GM23338 (cell line): Measurements from ENCODE around the gene RNASEH2A. TPM values are rescaled to one million over a fixed set of nuclear protein-coding genes. Genes with fewer than 3 reads are reported as not detected.
A peak's percentile ranks its signal among the peaks of the same experiment; 100 is the strongest.

Experiments used
- ATAC-seq: fragments of 200-7000 bp; cut with Tn5 transposase; 3 replicates; pipeline ENCODE4 v1.9.1; 2020
- DNase-seq: peaks from one replicate; pipeline ENCODE4 v3.0.0-alpha.2; 2015; ENCODE audit warnings: low spot score
- H2AFZ ChIP-seq: fragments of 200-600 bp; sonication (generic); 2 replicates; pipeline ENCODE4 v1.8.0; 2016; ENCODE audit warnings: antibody characterized with exemption, mild to moderate bottlenecking, moderate library complexity
- H3F3A ChIP-seq: fragments of 200-600 bp; sonication (generic); replicated peaks from 2 replicates; pipeline ENCODE4 v1.8.0; 2017; ENCODE audit warnings: antibody characterized with exemption, mixed run types, low read depth
- H3K27ac ChIP-seq: fragments of 200-600 bp; sonication (generic); 2 replicates; pipeline ENCODE4 v1.6.1; 2016; ENCODE audit warnings: low read depth
- H3K27me3 ChIP-seq: fragments of 200-600 bp; sonication (generic); 2 replicates; pipeline ENCODE4 v1.8.0; 2016; ENCODE audit warnings: mild to moderate bottlenecking, mixed run types, moderate library complexity; ENCODE audit not compliant: insufficient read depth
- H3K36me3 ChIP-seq: fragments of 200-600 bp; sonication (generic); 2 replicates; pipeline ENCODE4 v1.8.0; 2016; ENCODE audit warnings: mild to moderate bottlenecking; ENCODE audit not compliant: insufficient read depth
- H3K4me1 ChIP-seq: fragments of 200-600 bp; sonication (generic); 2 replicates; pipeline ENCODE4 v1.8.0; 2016; ENCODE audit warnings: mild to moderate bottlenecking, moderate library complexity; ENCODE audit not compliant: insufficient read depth
- H3K4me2 ChIP-seq: fragments of 200-600 bp; sonication (generic); 2 replicates; pipeline ENCODE4 v1.7.1; 2017; ENCODE audit warnings: mixed run types
- H3K4me3 ChIP-seq: fragments of 200-600 bp; sonication (generic); 2 replicates; pipeline ENCODE4 v1.6.1; 2016; ENCODE audit warnings: mixed run types
- H3K79me2 ChIP-seq: fragments of 200-600 bp; sonication (generic); replicated peaks from 2 replicates; pipeline ENCODE4 v1.8.0; 2017; ENCODE audit warnings: mild to moderate bottlenecking; ENCODE audit not compliant: insufficient read depth
- H3K9me2 ChIP-seq: fragments of 200-600 bp; sonication (generic); 2 replicates; pipeline ENCODE4 v1.8.0; 2017; ENCODE audit not compliant: insufficient read depth
- H4K20me1 ChIP-seq: fragments of 200-600 bp; sonication (generic); replicated peaks from 2 replicates; pipeline ENCODE4 v1.8.0; 2017; ENCODE audit warnings: mild to moderate bottlenecking; ENCODE audit not compliant: insufficient read depth
- H3K27ac Mint-ChIP-seq: 2 replicates; pipeline ENCODE4 v1.8.0; 2020; ENCODE audit warnings: inconsistent platforms, mild to moderate bottlenecking, moderate library complexity, mixed read lengths
- H3K27me3 Mint-ChIP-seq: 3 replicates; pipeline ENCODE4 v1.8.0; 2022; ENCODE audit warnings: low read depth, mild to moderate bottlenecking, moderate library complexity, mixed read lengths, inconsistent platforms; ENCODE audit not compliant: insufficient read depth, poor library complexity
- H3K36me3 Mint-ChIP-seq: 3 replicates; pipeline ENCODE4 v1.8.0; 2021; ENCODE audit warnings: low read depth, mild to moderate bottlenecking, inconsistent platforms, moderate library complexity, mixed read lengths
- H3K4me1 Mint-ChIP-seq: 3 replicates; pipeline ENCODE4 v1.8.0; 2020; ENCODE audit warnings: mild to moderate bottlenecking, inconsistent platforms, mixed read lengths
- H3K4me3 Mint-ChIP-seq: 3 replicates; pipeline ENCODE4 v1.8.0; 2021; ENCODE audit warnings: moderate library complexity, mild to moderate bottlenecking, inconsistent platforms, mixed read lengths
- H3K9me3 Mint-ChIP-seq: 3 replicates; pipeline ENCODE4 v1.8.0; 2020; ENCODE audit warnings: moderate library complexity, mild to moderate bottlenecking, inconsistent platforms, mixed read lengths
- CREB1 ChIP-seq: fragments of 250-450 bp; sonication (Bioruptor Pico); IDR thresholded peaks from 2 replicates; pipeline ENCODE4 v1.5.0; 2020; ENCODE audit warnings: low read depth, mild to moderate bottlenecking, moderate library complexity
- CTCF ChIP-seq, 2 experiments: fragments of 200-600 bp in 1 of 2; sonication (generic) in 1 of 2; conservative IDR thresholded peaks; 2 replicates each; pipeline versions ENCODE4 v1.5.1 to v1.6.1; 2016 to 2017; ENCODE audit warnings: antibody characterized with exemption in 2 of 2, low read depth in 2 of 2, mild to moderate bottlenecking in 2 of 2, moderate library complexity in 1 of 2
- EZH2phosphoT487 ChIP-seq: fragments of 200-600 bp; sonication (generic); IDR thresholded peaks from one replicate; pipeline ENCODE4 v1.8.1; 2018; ENCODE audit warnings: antibody characterized with exemption; ENCODE audit not compliant: unreplicated experiment
- JUNB ChIP-seq: IDR thresholded peaks from one replicate; pipeline ENCODE4 v1.6.1; 2016; ENCODE audit warnings: antibody characterized with exemption; ENCODE audit not compliant: unreplicated experiment
- NANOG ChIP-seq: IDR thresholded peaks from 2 replicates; pipeline ENCODE4 v1.6.1; 2016; ENCODE audit warnings: antibody characterized with exemption, borderline replicate concordance
- POLR2AphosphoS5 ChIP-seq: IDR thresholded peaks from 2 replicates; pipeline ENCODE4 v1.6.1; 2016; ENCODE audit warnings: antibody characterized with exemption, low read depth
- ZNF331 ChIP-seq: fragments of 250-450 bp; sonication (Bioruptor Pico); IDR thresholded peaks from 2 replicates; pipeline ENCODE4 v1.5.0; 2020; ENCODE audit warnings: low read depth, mild to moderate bottlenecking, moderate library complexity
- ZNF462 ChIP-seq: fragments of 250-450 bp; sonication (Bioruptor Pico); IDR thresholded peaks from 2 replicates; pipeline ENCODE4 v1.5.0; 2020; ENCODE audit warnings: mild to moderate bottlenecking, moderate library complexity
- polyA plus RNA-seq: library from polyadenylated mRNA; unstranded; fragments of >200 nt; fragmentation: Nextera tagmentation; extraction: Ambion mirVana; gene quantifications from 2 replicates; pipeline ENCODE4 v1.2.1, GENCODE V29; 2016
- total RNA-seq: library from RNA; depleted of rRNA; stranded (reverse); fragments of >200 nt; shearing (Covaris generic); gene quantifications from 2 replicates; pipeline ENCODE4 v1.2.3, GENCODE V29; 2014

Gene RNASEH2A
- total and polyA plus RNA-seq, 2 experiments from 2014 or later, result 39.4 to 68.2 TPM

GRCh38 chr19:12792853-12793289, 13.5 kb upstream of the RNASEH2A start:
- Histone ChIP-seq H3K4me2 (peak overlapping the region; percentile 96), H3K27ac (peak overlapping the region; percentile 90), H3K79me2 (no peaks in the 10 kb centered on the region), H3K4me1 (peaks cover 40% of the 10 kb centered on the region), H2AFZ (no peak overlapping the region), H3F3A (peaks cover 35% of the 10 kb centered on the region), H3K36me3 (no peaks in the 10 kb centered on the region), H3K4me3 (peak overlapping the region; percentile 83), H3K9me2 (no peaks in the 10 kb centered on the region), H4K20me1 (no peaks in the 10 kb centered on the region), H3K27me3 (peaks cover 27% of the 10 kb centered on the region)
- Mint-ChIP-seq H3K27me3 (peaks cover 46% of the 10 kb centered on the region), H3K27ac (no peak overlapping the region), H3K4me1 (peaks cover 38% of the 10 kb centered on the region), H3K4me3 (peak overlapping the region; percentile 85), H3K9me3 (peaks cover 3% of the 10 kb centered on the region; the same call in 2 of the 3 replicates), H3K36me3 (peaks cover 18% of the 10 kb centered on the region)
- ATAC-seq (no peak), DNase-seq (no peak)
- TF ChIP-seq NANOG (no peak), ZNF331 (no peak), CTCF (conservative IDR thresholded peaks at IDR 0.05; ENCODE audit: low read depth in 2 of 2) (no peak), EZH2phosphoT487 (no peak), JUNB (no peak)

- peaks cover 3% of the 10 kb centered on the region; the same call in 2 of the 3 replicates for H3K9me3 Mint-ChIP-seq
- peak overlapping the region; percentile 85 for H3K4me3 Mint-ChIP-seq
- H3K27me3 Mint-ChIP-seq, result peaks cover 44% of the 10 kb centered on the region
- H3K9me2 ChIP-seq, result no peaks in the 10 kb centered on the region
- peaks cover 27% of the 10 kb centered on the region for H3K27me3 ChIP-seq
- peak overlapping the region; percentile 83 for H3K4me3 ChIP-seq
- peak overlapping the region; percentile 43; the same call in 1 of the 2 replicates for H2AFZ ChIP-seq
- no peaks in the 10 kb centered on the region for H3K79me2 ChIP-seq
- TF ChIP-seq CREB1 (CRISPR knock-in tag) (peak; percentile 91), ZNF462 (CRISPR knock-in tag) (no peak), POLR2AphosphoS5 (peak; percentile 52)
- peak overlapping the region; percentile 96 for H3K4me2 ChIP-seq
- peaks cover 32% of the 10 kb centered on the region for H3K4me1 Mint-ChIP-seq
- peaks cover 24% of the 10 kb centered on the region for H3K36me3 Mint-ChIP-seq
- H3K27ac Mint-ChIP-seq, result peak overlapping the region; percentile 87; the same call in 1 of the 2 replicates
- peak overlapping the region; percentile 90 for H3K27ac ChIP-seq
- peaks cover 33% of the 10 kb centered on the region for H3K4me1 ChIP-seq
- peaks cover 32% of the 10 kb centered on the region for H3F3A ChIP-seq
- ATAC-seq, result peak; percentile 15
- no peaks in the 10 kb centered on the region for H3K36me3 ChIP-seq
- H4K20me1 ChIP-seq, result no peaks in the 10 kb centered on the region
- DNase-seq, result peak; percentile 94
These were observed 12.8 kb upstream of the RNASEH2A start for GRCh38 chr19:12793290-12794195.
